HG02798 (cell line): ENCODE measurements around the gene RAB8B.

Experiments used
- ATAC-seq: cut with Tn5 transposase; IDR thresholded peaks from one replicate; pipeline ENCODE4 v1.9.1; 2021; ENCODE audit warnings: mild to moderate bottlenecking; ENCODE audit not compliant: unreplicated experiment, poor library complexity

Gene RAB8B

GRCh38 chr15:63188926-63189871 is at the start of gene RAB8B:
RAB8B (plus strand) TSS chr15:63189606; CDS start chr15:63189625, 19 bp downstream.
- peak; percentile 90 for ATAC-seq

GRCh38 chr15:63140936-63141335 is 48.5 kb upstream of the RAB8B start:
- ATAC-seq, result no peak

- no peak for ATAC-seq
These were observed 44.0 kb upstream of the RAB8B start for GRCh38 chr15:63145426-63145825.

GRCh38 chr15:63146684-63147083 is 42.7 kb upstream of the RAB8B start:
- no peak for ATAC-seq

GRCh38 chr15:63151665-63152064 is 37.7 kb upstream of the RAB8B start:
- ATAC-seq, result no peak

- no peak for ATAC-seq
These were observed 33.9 kb upstream of the RAB8B start for GRCh38 chr15:63155486-63155885.

- ATAC-seq, result no peak
These were observed 33.2 kb upstream of the RAB8B start for GRCh38 chr15:63156086-63156710.

GRCh38 chr15:63156755-63157117 is 32.7 kb upstream of the RAB8B start:
- no peak for ATAC-seq

GRCh38 chr15:63157118-63157843 is 32.1 kb upstream of the RAB8B start, which contains the start of gene RPS27L:
RPS27L (minus strand) TSS chr15:63157477; CDS start chr15:63157405, 72 bp downstream.
- ATAC-seq, result peak; percentile 91

- ATAC-seq, result peak; percentile 17
These were observed 31.4 kb upstream of the RAB8B start for GRCh38 chr15:63157891-63158431.

- no peak for ATAC-seq
These were observed 28.8 kb upstream of the RAB8B start for GRCh38 chr15:63160638-63161037.

GRCh38 chr15:63163217-63163616 is 26.2 kb upstream of the RAB8B start:
- no peak for ATAC-seq

GRCh38 chr15:63165166-63165859 is 24.1 kb upstream of the RAB8B start:
- no peak for ATAC-seq

GRCh38 chr15:63166219-63166618 is 23.2 kb upstream of the RAB8B start:
- ATAC-seq, result no peak

- ATAC-seq, result no peak
These were observed 19.6 kb upstream of the RAB8B start for GRCh38 chr15:63169788-63170187.

- ATAC-seq, result no peak
These were observed 17.0 kb upstream of the RAB8B start for GRCh38 chr15:63172376-63172775.

- no peak for ATAC-seq
These were observed 16.5 kb upstream of the RAB8B start for GRCh38 chr15:63172851-63173451.

GRCh38 chr15:63176302-63176701 is 13.1 kb upstream of the RAB8B start:
- no peak for ATAC-seq

- no peak for ATAC-seq
These were observed 11.4 kb upstream of the RAB8B start for GRCh38 chr15:63178034-63178433.

- no peak for ATAC-seq
These were observed 8.7 kb upstream of the RAB8B start for GRCh38 chr15:63180746-63181145.
